Stimulated activated naive CD4-positive, alpha-beta T cell treated with Interleukin-2 at 50 U/mL for 16 hours (primary cell): Measurements from ENCODE around the gene JAKMIP2.
"Not testable (repeated sequence)": the region's sequence is repeated elsewhere in the genome, so short reads cannot be mapped to it uniquely, and the experiment has no call there.

Source experiments
- DNase-seq: peaks from one replicate; lab custom pipeline; 2025; lab: John Stamatoyannopoulos, UW

The JAKMIP2 gene

DNA sequence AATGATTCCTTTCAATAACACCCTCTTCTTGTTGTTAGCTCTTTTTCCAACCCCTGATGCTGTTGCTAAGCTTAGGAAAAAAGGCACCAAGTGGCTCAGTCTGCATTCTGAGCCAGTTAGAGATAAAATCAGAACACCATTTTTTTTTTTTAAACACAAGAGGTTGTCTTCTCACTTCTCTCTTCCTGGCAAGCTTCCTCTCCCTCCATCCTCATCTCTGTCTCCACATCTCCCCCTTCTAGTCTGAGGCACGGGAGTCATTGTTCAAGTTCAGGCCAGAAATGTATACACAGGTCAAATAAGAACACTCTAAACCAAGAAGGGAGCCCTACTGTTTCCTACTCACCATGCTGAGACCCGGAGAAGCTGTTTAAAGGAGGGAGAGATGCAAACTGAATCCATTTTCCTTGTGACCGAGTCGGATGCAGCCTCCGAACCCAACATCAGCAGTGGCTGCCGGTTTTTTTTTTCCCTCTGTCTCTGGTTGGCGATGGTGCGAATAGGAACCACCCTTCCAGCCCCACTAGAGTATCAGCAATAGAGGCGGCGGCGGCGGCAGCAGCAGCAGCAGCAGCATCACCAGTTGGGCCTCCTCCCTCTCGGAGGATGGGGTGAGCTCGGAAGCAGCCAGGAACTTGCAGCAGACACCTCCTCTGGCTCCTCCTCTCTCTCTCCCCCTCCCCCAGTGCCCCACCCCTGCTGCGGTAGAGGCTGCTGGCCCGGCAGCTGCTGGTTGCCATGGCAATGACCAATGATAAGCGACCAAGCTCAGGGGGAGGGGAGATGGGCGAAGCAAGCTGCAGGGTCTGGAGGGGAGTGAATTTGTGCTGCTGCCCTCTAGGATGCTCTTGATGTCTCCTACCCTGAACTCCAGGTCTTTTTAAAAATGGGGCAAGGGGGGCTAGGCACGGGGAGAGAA is at the start of gene JAKMIP2:
TSS of gene JAKMIP2 (minus strand) at position 619 of the 919 bp plus-strand sequence. CDS start 110,922 bp downstream, outside the sequence.
- peak; percentile 89 for DNase-seq

DNA sequence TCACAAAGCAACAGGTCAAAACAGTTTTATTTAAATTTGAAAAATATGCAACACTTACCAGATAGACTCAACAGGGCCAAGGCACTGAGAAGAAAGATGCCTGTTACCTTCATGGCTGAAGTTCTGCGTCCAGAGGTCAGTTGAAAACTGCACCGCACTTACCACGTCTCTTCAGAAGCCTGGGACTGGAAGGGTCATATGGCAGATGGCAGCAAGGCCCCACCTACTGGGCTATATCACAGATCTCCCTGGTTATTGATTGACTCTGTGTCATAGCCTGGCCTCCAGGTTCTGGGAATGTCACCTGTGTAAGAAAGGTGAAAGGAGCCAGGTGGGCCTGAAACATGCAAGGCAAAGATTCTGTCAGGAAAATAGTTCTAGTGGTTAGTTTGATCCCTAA is 48.9 kb upstream of the JAKMIP2 start, which contains the start of gene SPINK1:
TSS of gene SPINK1 (minus strand) at position 207 of the 400 bp plus-strand sequence. CDS start at position 113, 94 bp downstream.
- DNase-seq, result no peak

DNA sequence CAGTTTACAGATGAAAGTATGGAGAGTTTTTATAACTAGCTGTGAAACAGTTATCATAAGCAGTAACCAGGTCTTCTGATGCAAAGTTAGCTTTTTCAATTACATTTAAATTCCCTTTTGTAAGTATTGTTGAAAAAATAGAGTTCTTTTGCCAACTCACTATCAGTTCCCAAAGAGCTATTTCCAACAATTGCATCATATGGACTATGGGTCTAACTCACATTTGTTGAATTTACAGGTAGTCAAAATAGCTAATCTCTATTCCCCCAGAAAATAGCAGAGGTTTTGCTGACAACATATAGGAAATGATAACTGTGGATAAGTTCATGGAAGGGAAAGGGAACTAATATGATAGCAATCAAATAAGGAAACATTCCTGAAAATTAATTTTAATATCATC is 47.5 kb upstream of the JAKMIP2 start:
- DNase-seq, result no peak

DNA sequence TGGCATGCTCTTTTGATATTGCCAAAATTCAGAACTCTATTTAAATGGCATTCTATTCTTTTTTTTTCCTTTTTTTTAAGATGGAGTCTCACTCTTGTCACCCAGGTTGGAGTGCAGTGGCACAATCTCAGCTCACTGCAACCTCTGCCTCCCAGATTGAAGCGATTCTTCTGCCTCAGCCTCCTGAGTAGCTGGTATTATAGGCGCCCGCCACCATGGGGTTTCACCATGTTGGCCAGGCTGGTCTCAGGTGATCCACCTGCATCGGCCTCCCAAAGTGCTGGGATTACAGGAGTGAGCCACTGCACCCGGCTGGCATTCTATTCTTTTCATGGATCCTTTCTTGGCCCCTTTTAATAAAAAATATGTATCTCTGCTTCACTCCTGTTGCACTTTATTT is 44.5 kb upstream of the JAKMIP2 start:
- DNase-seq, result not testable (repeated sequence)

DNA sequence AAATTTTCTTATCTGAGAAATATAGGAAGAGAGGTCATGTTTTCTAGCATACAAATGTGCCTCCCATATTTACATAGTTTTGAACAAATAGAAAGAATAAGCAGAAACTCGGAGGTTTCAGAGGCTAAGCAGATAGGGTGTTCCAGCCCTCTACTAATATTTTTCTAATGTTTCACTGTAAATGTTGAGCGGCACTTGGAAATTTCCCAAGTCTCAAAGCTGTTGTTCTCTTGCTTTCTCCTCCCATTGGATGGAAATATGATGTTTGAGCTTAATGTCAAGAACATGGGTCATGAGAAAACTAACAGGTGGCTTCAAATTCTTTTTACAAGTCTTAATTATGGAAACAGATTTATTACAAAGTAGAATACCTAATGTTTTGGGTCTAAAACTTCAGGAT is 43.8 kb upstream of the JAKMIP2 start:
- DNase-seq, result no peak

DNA sequence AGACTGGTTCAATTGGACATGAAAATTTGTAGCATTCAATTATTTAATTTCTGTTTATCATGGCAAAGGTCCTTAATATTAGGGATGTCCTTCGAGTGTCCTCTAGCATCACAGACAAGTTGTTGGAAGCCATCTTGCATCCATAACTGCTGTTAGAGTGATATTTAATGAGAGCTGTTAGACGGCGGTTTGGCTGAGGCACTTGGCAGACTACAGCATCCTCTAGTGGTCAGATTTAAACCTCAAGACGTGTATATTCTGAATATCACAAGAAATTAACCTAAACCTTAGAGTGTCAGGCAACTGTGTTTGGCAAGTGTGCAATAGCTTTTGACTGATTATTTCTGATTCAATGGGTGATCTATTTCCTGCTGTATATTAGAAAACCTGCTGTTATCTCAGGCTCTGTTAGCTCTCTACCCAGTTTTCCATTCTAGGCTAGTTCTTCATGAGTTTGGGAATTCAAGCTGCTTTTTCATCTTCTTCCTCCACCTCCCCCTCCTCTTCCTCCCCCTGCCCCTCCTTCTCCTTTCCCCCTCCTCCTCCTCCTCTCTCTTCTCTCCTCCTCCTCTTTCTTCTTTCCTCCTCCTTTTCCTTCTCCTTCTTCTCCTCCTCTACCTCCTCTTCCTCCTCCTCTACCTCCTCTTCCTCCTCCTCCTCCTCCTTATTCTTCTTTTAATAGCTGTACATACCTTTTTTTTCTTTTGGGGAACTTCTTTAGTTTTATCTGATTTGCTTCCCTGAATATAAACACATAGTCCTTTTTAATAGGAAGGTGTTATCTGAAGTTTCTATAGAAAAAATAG is 40.4 kb upstream of the JAKMIP2 start:
- DNase-seq, result no peak

DNA sequence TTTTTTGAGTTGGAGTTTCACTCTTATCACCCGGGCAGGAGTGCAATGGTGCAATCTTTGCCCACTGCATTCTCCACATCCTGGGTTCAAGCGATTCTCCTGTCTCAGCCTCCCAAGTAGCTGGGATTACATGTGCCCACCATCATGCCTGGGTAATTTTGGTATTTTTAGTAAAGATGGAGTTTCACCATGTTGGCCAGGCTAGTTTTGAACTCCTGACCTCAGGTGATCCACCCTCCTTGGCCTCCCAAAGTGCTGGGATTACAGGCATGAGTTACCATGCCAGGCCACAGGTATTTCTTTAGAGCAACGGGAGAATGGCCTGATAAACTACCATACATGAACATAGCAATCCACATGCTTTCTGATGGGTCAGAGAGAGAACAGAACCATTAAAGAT is 39.7 kb upstream of the JAKMIP2 start:
- not testable (repeated sequence) for DNase-seq

DNA sequence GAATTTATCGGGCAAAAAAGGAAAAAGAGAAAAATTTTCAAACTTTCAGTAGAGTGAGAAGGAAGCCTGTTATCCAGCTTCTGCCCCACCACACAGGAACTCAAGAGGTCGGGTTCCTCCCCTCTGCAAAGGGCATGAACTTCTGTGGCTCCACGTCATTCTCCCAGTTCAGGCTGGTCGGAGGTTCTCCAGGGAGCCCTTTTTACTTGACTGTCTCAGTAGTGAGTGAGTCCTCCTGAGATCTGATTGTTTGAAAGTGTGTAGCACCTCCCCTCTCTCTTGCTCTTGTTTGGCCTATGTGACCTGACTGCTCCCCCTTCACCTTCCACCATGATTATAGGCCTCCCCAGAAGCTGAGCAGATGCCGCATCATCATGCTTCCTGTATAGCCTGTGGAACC is 39.2 kb upstream of the JAKMIP2 start:
- DNase-seq, result no peak

DNA sequence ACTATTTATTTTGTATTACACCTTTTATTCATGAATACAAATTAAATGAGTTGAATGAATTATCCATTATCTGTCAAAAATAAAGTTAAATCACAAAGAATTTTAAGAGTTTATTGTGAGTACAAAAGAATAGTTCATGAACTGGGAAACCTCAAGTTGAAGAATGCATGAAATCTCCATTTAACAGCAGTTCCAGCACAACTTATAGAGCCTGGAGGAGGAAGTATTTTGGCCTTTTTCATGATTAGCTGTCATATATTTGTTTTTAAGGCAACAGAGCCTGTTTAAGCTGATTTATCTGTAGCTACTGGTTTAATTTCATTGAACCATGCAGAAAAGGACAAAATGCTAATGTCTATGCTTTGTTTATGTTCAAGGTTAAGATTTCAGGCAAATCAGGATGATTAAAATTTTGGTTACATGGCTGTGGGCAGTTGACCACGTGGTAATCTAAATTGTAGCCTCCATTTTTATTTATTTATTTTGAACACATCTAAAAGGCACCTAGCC is 36.8 kb upstream of the JAKMIP2 start:
- no peak for DNase-seq

DNA sequence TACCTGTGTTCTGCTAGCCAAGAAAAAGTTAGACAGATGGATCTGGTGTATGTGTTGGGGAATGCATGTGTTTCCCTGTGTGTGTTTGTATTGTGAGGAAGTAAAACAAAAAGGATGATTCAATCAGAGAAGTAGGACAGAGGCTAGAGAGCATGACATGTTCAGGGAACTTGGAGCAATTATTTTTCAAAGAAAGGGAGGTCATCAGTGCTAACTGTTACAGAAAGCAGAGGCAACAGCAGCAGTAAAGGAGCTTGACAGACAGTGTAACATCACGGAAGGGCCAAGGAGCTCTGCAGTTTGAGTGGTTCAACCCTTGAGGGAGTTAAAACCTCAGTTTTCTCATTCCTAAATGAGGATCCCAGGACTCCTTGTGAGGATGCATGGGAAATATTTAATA is 35.8 kb upstream of the JAKMIP2 start:
- no peak for DNase-seq

DNA sequence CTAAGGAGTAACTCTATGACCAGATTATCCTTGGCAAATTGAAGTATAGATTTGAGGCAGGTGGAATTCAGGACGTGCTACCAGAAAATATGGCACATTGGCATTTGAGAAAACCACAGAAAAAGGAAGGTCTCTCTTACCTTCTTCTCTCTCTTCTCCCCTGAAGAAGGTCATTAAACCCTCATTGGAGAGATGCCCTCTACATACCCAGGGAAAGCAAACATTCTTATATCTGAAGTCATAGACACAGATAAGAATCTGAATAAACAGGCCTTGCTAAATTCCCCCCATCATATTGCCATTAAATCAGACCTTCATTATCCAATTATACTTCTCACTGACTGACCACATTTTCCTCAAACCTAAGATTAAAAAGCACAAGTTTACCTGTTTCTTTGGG is 31.2 kb upstream of the JAKMIP2 start:
- DNase-seq, result no peak

DNA sequence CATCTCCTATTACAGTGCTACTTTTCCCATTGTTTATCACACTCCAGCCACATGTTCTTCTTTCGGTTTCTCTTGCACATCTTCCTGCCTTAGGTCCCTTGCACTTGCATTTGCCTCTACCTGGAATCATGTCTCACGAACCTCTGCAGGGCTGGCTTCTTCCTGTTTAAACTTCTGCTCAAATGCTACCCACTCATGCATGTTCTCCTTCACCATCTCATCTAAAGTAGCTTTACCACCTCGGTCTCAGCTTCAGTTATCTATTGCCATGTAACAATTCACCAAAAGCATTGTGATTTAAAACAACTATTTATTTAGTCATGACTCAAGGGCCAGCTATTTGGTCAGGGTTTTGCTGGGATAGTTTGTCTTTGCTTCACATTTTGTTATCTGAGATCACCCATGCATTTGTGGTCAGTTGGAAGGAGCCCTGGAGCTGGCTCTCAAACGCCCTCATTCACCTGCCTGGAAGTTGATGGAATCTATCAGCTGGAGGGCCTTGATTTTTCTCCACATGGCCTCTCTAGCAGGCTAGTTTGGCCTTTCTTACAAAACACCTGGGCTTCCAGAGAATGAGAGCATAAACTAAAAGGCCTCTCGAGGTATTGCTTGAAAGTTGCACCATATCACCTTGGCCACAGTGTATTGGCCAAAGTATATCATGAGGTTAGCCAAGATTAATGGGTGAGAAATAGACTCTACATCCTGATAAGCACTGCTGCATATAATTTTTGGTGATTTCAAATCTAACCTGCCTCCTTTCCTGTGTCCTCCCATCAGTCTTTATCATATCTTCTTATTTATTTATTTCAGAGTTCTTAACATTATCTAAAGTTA is 27.5 kb upstream of the JAKMIP2 start:
- DNase-seq, result no peak

DNA sequence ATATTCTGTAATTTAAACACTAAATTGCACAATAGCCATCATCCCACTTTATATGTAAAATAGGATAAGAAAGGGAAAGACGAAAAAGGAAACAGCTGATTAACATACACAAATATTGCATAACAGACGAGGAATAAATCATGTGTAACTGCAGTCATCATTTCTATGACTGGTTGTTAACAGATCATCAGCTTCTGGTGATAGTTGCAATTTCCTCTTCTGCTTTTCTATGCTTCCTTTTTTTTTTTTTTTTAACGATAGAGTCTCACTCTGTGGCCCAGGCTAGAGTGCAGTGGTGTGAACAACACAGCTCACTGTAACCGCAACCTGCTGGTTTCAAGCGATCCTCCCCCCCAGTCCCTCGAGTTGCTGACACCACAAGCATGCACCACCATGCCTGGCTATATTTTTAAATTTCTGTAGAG is 22.5 kb upstream of the JAKMIP2 start:
- DNase-seq, result peak; percentile 16

DNA sequence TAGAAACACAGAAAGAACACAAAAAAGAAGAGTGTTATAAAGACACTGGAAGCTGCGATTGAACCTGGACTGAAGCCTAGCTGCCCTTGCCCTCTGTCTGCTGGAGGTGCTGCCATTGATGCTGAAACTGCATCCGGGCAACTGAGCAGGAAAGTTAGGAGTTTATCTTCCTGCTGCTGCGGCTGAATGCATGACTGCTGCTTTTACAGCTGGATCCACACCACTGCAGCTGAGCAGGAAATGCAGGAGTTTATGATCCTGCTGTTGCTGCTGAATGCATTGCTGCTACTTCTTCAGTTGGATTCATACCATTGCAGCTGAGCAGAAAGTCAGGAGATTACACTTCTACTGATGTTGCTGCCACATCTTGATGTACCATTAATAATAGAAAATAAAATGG is 21.8 kb upstream of the JAKMIP2 start:
- no peak for DNase-seq

DNA sequence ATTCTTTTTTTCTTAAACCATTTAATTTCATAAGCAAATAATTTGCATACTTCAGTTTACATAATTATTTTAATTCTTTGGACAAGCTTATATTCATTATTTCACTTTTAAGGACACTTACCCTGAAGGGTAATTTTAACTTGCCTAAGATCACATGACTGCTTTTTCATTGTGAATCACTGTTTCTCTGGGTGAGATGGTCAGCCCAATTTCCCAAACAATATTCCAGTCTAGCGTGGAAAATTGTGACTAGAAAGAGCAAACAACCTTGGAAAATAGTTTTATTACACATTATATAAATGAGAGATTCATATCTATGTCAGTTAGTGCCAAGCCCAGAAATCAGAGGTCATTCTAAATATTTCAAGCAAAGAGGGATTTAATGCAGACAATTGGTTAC is 21.4 kb upstream of the JAKMIP2 start:
- DNase-seq, result no peak

DNA sequence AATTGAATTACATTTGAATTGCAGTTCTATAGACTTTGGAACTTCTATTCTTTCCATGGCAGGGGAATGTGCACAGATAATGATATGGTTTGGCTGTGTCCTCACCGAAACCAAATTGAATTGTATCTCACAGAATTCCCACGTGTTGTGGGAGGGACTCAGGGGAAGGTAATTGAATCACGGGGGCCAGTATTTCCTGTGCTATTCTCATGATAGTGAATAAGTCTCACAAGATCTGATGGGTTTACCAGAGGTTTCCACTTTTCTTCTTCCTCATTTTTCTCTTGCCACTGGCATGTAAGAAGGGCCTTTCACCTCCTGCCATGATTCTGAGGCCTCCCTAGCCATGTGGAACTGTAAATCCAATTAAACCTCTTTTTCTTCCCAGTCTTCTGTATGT is 20.6 kb upstream of the JAKMIP2 start:
- not testable (repeated sequence) for DNase-seq

DNA sequence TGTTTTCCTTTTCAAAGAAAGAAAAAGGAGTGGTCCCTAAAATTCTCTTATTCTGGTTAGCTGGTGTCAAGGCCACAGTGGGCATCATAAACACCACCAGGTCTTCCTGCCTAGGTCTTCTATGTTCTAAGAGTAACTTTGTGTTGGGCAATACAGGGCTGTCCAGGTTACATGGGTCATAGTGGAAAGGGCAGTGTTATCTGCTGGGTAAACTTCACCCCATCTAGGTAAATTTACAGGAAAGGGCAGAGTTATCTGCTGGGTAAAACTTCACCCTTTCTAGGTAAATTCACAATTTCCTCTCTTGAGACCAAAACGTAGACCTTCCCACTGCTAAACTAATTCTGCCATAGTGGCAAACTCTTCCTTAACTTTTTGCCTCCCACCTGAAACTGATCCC is 18.9 kb upstream of the JAKMIP2 start:
- DNase-seq, result no peak

DNA sequence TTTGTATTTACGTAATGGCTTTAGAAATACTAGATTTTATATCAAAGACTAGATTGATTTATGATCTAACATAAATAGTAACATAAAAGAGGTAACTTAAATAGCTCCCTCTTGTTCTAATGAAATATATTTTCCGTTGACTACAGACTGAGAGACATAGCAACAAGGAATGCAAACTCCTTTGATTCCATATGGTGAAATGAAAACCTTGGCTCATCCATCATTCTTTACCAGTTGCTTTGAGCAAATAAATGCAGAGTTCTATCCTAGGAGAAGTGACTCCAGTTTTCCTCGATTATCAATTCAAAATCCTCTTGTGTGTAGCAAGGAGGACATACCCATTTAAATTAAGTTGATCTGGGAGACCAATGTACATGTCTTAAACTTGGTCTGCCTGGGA is 18.0 kb upstream of the JAKMIP2 start:
- no peak for DNase-seq

DNA sequence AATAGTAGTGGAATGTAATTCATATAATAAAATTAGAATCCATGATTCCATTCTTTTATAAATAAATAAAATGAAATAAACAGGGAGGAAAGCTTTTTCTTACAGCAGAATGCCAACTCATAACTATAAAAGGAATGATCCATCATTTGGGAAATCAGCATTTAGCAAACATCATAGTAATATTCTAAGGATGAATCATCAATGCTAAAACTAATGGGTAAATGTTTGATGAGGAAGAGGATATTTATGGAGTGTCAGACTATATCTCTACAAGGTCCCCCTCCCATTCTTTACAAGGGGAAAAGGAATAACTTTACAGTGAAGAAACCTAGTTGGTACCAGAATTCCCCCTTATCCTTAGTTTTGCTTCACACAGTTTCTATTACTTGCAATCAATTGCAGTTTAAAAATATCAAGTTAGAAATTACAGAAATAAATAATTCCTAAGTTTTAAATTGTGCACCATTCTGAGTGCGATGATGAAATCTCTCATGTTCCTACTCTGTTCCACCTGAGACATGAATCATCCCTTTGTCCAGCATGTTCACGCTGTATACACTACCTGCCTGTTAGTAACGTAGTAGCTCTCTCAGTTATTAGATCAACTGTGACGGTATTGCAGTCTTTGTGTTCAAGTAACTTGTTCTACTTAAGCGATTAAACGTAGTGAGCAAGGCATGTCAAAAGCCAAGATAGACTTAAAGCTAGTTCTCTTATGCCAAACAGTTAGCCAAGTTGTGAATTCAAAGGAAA is 14.2 kb upstream of the JAKMIP2 start:
- no peak for DNase-seq

DNA sequence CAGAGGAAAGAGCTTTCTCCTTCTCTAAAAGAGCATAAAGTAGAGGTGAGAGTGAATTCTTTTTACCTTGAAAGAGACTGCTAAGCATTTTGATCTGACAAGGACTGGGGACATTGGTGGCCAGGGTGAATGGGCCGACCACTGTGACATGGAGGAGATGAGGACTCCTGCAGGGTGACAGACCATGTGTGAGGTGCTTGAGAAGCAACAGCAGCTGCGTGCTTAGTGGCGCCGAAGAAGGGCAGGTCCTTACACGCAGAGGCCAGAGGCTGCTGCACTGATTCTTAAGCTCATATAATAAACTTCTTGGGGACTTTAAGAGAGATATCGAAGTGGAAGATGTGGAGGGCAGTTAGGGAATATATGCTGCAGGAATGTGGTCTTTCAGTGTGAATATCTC is 8.7 kb upstream of the JAKMIP2 start:
- no peak for DNase-seq

DNA sequence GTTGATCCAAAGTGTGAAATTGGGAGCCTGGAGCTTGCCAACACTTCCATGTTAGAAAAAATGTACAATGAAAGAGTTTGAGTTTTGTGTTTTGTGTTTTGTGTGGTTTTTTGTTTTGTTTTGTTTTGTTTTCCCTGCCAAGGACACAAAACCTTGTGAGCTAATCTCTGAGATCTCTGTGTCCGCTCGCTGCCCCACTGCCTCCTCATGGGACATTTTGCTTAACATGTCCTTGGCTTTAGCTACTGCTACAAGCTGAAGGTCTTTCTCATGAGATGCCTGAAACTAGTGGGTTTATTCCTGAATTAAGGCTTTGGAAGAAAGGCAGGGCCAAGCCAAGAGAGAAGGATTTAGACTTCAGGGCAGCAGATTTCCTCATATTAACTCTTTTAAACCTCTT is 7.3 kb upstream of the JAKMIP2 start:
- DNase-seq, result no peak
